ENCODE data around the gene DPY19L1.

DNA sequence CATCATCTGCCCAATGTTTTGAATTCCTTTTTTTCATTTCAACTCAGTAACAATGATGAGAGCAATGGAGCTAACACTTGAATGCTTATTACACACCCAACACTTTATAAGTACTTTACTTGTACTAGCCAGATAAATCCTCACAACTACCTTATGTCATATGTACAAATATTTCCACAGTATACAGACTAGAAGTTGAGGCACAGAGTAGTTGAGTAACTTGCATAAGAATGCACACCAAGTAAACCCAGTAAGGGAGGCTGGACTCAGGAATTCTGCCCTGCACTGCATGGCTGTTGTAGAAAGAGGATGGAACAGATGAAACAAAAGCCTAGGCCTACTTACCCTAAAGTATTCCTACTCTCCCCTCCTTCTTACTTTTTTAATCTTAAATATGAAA is 15.8 kb downstream of the DPY19L1 start:
- TF ChIP-seq, protein P1, sequence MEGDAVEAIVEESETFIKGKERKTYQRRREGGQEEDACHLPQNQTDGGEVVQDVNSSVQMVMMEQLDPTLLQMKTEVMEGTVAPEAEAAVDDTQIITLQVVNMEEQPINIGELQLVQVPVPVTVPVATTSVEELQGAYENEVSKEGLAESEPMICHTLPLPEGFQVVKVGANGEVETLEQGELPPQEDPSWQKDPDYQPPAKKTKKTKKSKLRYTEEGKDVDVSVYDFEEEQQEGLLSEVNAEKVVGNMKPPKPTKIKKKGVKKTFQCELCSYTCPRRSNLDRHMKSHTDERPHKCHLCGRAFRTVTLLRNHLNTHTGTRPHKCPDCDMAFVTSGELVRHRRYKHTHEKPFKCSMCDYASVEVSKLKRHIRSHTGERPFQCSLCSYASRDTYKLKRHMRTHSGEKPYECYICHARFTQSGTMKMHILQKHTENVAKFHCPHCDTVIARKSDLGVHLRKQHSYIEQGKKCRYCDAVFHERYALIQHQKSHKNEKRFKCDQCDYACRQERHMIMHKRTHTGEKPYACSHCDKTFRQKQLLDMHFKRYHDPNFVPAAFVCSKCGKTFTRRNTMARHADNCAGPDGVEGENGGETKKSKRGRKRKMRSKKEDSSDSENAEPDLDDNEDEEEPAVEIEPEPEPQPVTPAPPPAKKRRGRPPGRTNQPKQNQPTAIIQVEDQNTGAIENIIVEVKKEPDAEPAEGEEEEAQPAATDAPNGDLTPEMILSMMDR (IDR thresholded peaks at IDR 0.05; ENCODE audit: low read depth, low read length, poor library complexity, severe bottlenecking): no peak
- TF ChIP-seq EZH2phosphoT487 (IDR thresholded peaks at IDR 0.05; ENCODE audit: borderline replicate concordance, low read length): no peak
